Fibroblast of peridontal ligament (primary cell): Measurements from ENCODE around the gene STPG4.
A peak's percentile ranks its signal among the peaks of the same experiment; 100 is the strongest.

Experiments
- DNase-seq: peaks from one replicate; pipeline ENCODE4 v3.0.0-alpha.2; 2010; ENCODE audit errors: extremely low read depth

The STPG4 gene

DNA sequence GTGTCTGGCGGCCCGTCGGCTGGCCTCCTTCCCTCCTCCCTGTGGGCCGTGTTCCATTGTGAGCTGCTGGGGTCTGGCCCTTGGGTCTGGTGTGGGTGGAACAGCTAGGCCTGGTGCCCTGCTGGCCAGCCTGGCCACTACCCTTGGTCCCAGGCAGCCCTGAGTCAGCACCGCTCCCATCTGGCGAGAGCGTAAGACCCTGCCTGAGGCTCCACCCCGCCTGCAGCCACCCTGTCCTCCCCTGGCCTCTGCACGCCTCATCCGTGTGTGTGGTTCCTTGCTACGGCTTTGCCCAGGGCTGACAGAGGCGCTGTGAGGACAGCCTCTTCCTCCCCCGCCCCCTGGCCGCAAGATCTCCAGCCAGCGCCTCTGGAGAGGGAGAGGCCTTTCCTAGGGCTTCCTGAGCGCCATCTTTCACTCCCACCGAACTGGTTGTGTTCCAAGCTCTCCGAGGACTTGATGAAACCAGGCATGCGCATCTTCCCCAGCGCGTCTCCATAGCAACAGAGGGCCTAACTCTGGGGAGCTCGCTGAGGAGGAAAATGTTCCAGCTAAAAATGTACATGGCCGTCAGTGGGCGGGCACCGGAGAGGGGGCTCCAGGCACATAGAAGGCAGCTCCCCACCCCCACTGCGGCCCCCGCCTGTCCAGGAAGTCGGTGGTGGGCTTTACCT, 83.0 kb downstream of the STPG4 start:
- peak; percentile 54 for DNase-seq

DNA sequence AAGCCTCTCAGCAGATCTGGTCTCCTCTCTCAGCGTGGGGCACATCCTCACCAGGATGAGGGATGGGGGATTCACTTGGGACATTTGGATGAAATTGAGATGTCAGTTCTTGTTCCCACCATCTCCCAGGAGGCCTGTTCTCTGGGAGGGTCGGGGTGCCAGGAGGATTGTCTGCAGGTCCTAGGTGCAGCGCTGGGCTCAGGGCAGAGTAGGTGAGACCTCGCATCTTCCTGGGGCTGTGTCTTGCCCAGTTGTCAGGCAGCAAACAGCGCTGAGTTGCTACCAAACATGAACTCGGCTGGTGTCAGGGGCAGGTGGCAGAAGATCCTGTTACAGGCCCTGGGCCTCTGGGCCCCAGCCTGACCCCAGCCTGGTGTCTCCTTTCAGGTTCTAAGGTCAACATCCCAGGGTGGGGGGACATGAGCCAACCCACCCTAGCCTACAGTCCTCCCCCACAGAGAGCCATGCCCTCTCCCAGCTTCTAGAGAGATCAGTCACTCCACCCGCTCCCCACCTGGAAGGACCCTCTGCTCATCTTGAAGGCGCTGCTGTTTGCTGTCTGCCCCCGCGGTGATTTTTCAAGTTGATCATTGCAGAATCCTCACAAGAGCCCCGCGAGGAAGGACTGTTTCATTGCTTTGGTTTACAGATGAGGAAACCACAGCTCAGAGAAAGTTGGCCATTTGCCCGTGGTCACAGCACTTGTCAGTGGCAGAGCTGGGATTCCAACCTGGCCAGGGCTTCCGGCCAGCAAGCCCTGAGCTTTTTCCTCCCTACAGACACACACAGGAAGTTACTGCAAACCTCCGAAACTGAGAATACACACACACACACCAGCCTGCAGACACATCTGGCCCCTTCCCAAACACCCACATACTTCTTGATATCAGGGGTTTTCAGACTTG, 83.9 kb downstream of the STPG4 start:
- DNase-seq = peak; percentile 68

DNA sequence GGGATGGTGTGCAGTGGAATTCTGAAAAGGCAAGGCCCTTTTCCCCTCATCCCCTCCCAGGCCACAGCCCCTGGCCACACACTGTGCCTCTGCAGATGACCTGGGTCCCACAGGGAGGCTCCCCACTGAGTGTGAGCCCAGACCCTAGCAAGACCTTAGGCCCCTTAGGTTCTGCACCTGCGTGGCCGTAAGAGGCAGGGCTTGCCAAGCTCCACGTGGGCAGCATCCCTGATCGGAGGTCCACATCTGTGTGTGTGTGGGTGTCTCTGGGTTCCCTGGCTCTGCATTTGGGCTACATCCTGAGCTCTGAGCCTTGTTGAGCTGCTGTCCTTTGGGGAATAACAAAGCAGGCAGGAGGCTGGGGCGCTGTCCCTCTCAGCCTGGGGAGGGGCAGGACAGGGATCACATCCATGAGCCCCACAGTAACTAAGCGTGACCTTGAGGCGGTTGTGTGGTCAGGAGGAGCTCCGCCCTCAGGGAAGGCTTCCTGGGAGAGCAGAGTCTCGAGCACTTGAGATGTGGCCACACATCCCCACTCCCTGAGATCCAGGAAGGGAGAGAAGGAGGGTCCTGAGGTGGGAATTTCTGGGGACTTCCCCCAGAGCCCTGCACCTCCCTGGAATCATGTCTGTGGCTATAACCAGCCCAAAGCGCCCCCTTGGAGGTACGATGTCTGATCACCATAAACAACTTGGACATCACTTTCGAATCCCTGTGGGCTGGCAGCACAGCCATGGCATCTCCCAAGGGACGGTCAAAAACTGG, 84.8 kb downstream of the STPG4 start:
- DNase-seq = peak; percentile 20

DNA sequence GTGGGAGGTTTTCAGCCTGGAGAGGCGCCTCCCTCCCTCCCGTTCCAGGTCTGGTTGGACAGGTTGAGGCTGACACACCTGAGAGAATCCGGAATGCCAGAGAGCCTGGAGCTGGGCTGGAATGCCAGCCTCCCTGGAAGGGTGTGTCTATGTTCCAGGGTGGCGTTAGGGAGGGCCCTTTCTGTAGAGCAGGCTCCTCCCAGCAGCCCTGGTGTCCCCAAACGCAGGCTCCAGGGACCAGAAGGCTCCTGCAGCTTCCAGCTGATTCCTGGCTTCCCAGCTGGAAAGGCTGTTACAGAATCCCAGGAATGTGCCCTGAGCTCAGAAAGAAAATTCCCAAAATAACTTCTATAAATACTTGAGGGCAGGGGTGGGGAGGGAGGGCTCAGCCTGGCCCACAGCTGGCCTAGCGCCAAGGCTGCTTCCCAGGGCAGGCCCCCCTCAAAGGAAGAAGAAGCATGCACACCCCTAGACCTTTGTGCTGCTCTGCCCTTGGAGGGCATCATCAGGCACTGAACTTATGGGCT, 85.4 kb downstream of the STPG4 start:
- DNase-seq = peak; percentile 83

DNA sequence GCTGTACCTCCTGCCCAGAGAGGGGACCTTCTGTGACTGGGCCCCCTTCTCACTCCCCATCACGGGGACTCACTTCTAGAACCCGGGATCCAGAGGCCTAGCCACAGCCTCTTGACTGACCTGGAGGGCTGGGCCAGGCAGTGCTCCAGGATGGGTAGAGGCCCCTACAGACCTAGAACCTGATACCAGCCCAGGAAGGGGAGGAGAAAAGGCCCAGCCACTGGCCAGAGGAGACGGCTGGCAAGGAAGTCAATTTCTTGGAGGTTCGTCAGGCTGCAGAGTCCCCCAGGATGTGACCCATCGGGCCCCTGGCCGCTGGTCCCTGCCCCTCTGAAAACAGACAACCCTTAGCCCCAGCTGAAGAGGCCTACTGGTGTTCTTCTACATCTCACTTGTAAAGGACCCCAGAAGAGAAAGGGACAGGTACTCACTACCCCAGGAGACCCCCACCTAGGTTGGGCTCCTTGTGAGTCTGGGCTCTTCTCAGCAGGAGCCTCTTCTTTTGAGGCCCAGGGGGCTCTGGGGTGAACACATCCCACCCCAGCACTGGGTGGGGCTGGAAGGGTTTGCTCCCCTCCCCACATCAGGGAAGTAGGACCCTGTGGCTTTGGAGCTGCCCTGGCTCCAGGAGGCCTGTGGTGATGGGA, 86.0 kb downstream of the STPG4 start:
- no peak for DNase-seq

- no peak for DNase-seq
Measured at GRCh38 chr2:47067788-47068407, 87.2 kb downstream of the STPG4 start.

- peak; percentile 91 for DNase-seq
Measured at GRCh38 chr2:47065771-47066380, 89.2 kb downstream of the STPG4 start.

GRCh38 chr2:47065343-47065742, 89.8 kb downstream of the STPG4 start:
- no peak for DNase-seq

GRCh38 chr2:47064106-47064505, 91.0 kb downstream of the STPG4 start:
- no peak for DNase-seq

DNA sequence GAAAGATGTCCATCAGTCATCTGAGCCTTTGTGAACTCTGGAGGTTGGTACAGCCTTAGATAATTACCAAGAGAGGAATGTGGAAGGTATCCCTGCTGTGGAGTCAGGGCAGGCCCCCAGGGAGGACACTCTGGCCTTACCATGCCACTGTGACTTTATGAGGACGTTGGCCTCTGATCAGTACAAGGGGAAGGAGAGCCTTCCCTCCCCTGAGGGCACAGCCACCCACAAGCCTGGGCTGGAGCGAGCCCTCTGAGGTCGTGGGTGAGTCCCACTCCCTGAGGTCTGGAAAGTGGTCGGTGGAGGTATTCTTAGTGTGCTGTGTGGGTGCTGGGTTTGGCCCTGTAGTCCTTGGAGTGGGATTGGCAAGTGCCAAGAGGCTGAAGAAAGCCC, 91.6 kb downstream of the STPG4 start:
- DNase-seq = no peak

DNA sequence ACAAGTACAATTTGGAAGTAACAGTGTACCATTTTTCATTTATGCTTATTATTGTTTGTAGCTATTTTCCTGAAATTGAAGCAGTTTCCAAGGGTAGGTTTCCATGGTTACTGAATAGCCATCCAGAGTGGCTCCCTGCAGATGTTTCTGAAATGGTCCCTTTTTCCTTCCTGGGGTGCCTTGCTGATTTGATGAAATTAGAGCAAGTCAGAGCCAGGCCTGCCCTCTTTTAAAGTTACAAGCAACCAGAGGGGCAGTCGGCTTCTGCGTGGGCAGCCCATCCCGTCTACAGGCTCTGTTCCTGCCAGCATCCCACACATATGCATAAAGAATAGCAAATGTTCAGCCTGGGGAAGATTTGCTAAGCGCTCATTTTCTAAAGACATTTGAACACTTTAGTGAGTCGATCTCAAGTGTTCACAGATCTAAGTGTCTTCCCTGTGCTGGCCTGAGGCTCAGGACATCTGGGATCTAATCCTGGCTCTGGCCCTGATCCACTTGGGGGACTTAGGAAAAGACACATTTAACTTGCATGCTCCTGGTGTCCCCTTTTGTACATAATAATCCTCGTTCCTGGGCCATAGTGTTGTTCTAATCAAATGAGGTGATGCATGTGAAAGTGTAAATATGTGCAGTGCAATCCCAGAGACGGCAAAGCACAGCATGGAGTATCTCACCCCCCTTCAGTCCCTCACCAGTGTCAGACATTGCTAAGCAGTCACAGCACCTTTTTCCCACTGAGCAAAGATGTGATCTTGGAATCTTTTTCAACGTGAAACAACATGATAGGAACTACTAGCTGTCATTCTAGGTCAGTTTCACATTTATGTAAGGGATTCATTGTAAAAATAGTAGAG, 92.2 kb downstream of the STPG4 start:
- peak; percentile 42 for DNase-seq

GRCh38 chr2:47061944-47062678, 93.0 kb downstream of the STPG4 start:
- no peak for DNase-seq

DNA sequence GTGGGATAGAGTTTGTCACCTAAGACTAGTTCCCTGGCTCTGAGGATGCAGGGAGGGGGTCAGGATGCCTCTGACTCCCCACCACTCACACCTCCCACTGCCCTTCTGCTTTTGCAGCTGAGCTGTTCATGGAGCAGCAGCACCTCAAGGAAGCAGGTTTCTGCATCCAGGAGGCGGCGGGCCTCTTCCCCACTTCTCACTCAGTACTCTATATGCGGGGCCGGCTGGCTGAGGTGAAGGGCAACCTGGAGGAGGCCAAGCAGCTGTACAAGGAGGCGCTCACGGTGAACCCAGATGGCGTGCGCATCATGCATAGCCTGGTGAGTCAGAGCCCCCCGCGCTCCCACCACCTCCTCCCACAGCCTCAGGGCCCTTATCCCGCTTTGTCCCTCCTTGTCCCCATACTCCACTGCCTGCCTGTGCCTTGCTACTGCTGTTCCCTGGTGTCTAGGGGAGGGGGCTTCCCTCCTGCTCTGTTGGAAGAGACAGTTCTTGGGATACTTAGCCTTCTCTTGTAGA, 94.4 kb downstream of the STPG4 start:
- DNase-seq = no peak

DNA sequence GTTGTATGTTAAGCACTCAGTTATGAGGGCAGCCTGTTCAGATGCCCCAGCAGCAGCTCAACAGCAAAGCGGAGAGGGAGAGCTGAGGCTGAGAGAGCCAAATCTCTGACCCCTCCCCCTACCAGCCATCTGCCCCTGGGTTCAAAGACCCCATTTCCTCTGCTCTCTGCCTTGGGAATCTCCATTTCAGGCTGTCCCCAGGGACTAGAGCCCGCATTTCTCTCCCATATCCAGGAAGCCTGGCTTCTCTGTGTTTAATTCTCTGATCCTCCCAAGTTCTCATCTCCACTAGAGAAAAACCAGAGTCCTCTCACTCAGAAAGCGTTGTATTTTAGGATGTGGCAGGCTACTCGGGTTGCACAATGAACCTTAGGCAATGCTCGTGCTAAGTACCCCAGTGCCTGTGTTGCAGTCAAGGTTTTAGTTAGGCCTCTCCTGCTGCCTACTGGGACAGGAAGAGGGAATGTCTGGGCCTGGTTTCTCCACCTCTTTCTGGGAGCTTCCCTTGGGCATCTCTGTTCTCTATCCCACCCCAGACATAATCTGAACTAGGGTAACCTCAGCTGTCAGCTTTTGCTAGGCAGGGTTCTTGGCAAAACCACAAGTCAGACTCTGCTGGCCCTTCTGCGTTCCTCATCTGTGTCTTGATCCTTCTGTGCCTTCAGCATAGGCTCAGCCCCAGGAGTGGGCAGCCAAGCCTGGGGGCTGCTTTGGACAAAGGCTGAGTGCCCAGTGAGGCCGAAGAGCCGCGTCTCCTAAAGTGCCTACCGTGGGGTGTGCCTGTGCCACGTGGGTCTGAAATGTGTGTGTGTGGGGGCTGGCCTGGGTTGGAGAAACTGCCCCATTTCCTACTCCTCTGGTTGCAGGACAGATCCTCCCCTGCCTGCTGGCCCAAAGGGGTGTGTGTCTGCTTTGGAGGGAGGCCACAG, 96.8 kb downstream of the STPG4 start:
- DNase-seq = peak; percentile 91

GRCh38 chr2:47057687-47058002, 97.5 kb downstream of the STPG4 start:
- no peak for DNase-seq

DNA sequence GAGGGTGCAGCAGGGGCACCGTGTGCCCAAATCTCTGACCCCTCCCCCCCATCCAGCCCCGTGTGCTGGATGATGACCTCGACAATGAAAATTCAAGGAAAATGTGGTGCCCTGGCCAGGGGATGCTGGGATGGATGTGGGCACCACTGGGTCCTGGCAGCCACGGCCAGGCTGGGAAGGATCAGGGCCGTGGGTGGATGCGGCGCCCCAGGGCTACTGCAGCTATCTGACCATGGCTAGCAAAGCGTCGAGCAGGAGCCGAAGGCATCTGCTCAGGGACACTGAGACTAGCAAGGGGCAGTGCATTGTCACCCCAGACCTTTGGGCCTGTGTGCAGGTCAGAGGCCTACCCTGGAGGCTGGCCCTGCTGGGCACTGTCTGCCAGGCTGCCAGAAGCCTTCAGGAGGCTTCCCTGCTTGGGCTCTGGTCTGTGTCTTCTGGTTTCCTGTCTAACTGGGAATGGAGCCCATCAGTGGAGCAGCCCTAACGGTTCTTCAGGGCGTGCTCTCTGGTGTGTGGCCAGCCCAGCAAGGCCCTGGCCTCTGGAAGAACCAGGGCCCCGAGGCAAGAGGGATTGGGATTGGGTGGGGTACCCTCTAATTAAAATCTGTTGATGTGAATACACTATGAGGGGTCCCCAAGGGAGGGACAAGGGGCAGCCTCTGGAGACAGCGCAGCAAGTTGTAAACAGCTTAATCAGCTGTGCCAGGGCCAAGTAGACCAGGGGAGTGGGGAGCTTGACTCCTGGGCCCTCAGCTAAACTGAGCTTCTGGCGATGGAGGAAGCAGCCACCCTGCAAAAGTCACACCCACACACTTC, 98.0 kb downstream of the STPG4 start:
- DNase-seq = peak; percentile 62

- DNase-seq = peak; percentile 88
Measured at GRCh38 chr2:47056374-47056773, 98.7 kb downstream of the STPG4 start.
